Raji (cell line): Measurements from ENCODE around the gene PRKACB.

Source experiments
- POLR2A ChIP-seq: IDR thresholded peaks from 2 replicates; pipeline ENCODE4 v1.6.1; 2011; ENCODE audit warnings: low read depth, low read length, control low read depth; ENCODE audit not compliant: insufficient read depth

PRKACB gene

GRCh38 chr1:84245563-84245962 lies 101.5 kb downstream of the PRKACB start:
- no peak for TF ChIP-seq POLR2A

- no peak for TF ChIP-seq POLR2A
Measured at GRCh38 chr1:84246213-84246612, 102.1 kb downstream of the PRKACB start.

DNA sequence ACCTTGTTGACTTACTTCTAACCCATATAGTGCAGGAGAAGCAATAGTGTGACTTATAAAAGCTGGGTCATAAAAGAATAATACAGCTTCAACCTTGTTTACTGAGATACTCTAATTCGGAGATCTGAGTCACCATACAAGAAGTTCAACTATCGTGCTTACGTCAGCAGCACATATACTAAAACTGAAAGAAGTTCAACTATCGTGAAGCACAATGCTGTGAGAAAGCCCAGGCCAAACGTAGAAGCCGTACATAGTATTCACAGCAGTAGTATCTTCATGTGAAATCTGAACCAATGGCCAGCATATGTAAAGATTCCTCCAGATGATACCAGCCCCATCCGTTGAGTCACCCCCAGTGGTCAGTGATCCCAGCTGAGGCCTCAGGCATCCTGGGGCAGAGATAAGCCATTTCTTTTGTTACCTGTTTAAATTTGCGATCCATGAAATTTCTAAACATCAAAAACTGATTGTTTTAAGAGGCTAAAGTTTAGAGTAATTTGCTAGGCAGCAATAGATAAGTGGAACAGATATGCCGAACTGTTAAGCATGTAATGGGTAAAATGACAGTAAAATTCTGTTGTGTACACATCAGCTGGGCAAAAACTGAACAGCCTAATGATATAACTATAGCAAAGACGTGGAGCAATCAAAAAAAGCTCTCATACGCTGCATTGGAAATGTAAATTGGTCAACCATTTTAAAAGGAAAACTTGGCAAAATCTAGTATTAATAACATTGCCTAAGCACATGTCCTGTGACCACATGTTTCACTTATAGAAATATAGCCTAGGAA lies 103.6 kb downstream of the PRKACB start:
- no peak for TF ChIP-seq POLR2A

DNA sequence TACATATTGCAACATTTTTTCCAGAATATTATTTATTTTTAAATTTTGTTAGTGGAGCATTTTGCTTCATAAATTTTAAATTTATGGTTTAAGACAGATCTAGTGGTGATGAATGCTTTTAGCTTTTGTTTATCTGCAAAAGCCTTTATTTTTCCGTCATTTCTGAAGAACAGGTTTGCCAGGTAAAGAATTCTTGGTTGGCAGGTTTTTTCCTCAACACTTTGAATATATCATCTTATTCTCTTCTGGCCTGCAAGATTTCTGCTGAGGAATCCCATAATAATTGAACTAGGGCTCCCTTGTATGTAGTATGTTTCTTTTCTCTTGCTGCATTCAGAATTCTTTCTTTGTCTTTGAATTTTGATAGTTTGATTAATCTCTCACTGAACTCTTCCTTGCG lies 106.6 kb downstream of the PRKACB start:
- TF ChIP-seq POLR2A: no peak

GRCh38 chr1:84253036-84253435 lies 109.0 kb downstream of the PRKACB start:
- TF ChIP-seq POLR2A: no peak

- no peak for TF ChIP-seq POLR2A
Measured at GRCh38 chr1:84253891-84254290, 109.8 kb downstream of the PRKACB start.

GRCh38 chr1:84254703-84255238 lies 110.7 kb downstream of the PRKACB start:
- no peak for TF ChIP-seq POLR2A

- no peak for TF ChIP-seq POLR2A
Measured at GRCh38 chr1:84255582-84255981, 111.5 kb downstream of the PRKACB start.

- no peak for TF ChIP-seq POLR2A
Measured at GRCh38 chr1:84257617-84258016, 113.5 kb downstream of the PRKACB start.

GRCh38 chr1:84259376-84259775 lies 115.3 kb downstream of the PRKACB start:
- no peak for TF ChIP-seq POLR2A

DNA sequence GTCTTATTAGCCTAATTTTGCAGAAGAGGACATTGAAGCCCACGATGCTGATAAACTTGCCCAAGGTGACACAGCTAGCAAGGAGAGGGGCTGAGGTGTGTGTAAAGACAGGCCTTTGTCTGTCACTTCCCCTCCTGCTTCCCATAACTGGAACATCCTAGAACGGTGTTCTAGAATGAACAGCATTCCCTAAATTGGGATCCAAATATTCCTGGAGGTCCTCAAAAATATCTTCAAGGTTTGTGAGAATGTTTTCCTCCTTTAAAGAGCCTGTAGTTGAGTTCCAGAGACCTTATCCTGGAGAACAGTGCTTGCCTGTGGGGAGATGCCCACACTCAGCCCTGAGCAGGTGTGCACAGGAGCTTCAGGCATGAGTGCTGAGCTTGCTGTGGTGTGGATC lies 115.9 kb downstream of the PRKACB start:
- TF ChIP-seq POLR2A: no peak

DNA sequence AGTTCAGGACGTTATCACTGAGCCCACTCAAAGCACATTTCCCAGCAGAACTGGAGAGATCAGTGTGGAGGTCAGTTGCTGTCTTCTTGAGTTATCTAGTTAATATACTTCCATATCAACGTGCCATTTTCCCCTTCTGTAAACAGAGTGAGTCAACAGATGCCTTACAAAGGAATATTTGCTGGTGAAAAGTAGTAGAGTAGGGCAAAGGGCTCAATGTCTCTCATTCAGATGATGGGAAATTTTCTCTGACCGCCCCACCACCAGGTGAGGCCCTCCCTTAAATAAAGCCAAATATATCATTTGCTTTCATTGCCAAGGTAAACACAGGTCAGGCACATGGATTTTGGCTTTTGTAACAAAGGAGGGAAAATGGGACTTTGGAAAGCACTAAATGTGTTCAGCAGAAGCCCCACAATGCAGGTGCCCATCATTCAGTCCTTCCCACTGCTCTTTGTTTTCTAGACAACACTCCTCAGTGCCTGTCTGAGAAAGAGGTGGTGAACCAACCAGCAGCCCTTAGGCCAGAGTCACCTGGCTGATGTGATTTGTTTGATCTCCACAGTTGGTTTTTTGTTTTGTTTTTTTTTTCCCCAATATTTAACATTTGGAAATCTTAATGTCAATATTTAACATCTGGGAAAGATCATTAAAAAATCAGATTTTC lies 116.9 kb downstream of the PRKACB start:
- TF ChIP-seq POLR2A: no peak

GRCh38 chr1:84264961-84265360 lies 120.9 kb downstream of the PRKACB start:
- no peak for TF ChIP-seq POLR2A

- no peak for TF ChIP-seq POLR2A
Measured at GRCh38 chr1:84265867-84266266, 121.8 kb downstream of the PRKACB start.

- TF ChIP-seq POLR2A: no peak
Measured at GRCh38 chr1:84266748-84267147, 122.7 kb downstream of the PRKACB start.

DNA sequence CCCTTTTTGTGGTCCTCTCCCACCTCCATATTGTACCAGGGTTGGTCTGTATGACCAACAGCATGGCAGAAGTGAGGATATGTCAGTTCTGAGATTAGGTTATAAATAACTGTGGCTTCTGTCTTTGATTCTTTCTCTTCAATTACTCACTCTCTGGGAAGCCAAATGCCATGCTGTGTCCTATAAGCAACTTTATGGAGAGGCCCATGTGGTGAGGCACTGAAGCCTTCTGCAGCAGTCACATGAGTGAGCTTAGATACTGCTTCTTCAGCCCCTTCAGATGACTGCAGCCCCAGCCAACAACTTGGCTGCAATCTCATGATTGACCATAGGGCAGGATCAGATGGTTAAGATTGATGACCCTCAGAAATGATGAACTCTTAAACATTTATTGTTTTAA lies 123.4 kb downstream of the PRKACB start:
- no peak for TF ChIP-seq POLR2A
